PC-9 (cell line): ENCODE measurements around the gene GABRR1.

Experiments
- CTCF ChIP-seq: fragments of 200-600 bp; sonication (generic); conservative IDR thresholded peaks from 2 replicates; pipeline ENCODE4 v1.6.1; 2017; ENCODE audit warnings: mixed run types, antibody characterized with exemption, mild to moderate bottlenecking, moderate library complexity
- EZH2 ChIP-seq: fragments of 200-600 bp; sonication (generic); IDR thresholded peaks from 2 replicates; pipeline ENCODE4 v1.8.0; 2017; ENCODE audit warnings: antibody characterized with exemption, low read depth

GRCh38 chr6:89237158-89237557, 20.0 kb upstream of the GABRR1 start:
- TF ChIP-seq CTCF: no peak
- no peak for TF ChIP-seq EZH2
